Upper lobe of right lung (tissue), 1 donor: ENCODE results near the gene NAALADL2. TPM values are rescaled to one million over a fixed set of nuclear protein-coding genes. Genes with fewer than 3 reads are reported as not detected.

Experiments used
- ATAC-seq: fragments of 200-7000 bp; cut with Tn5 transposase; one replicate; pipeline ENCODE4 v1.9.1; 2020; ENCODE audit warnings: mild to moderate bottlenecking, moderate library complexity
- DNase-seq: peaks from one replicate; pipeline ENCODE4 v3.0.0-alpha.2; 2020
- H3K27ac ChIP-seq: fragments of 200-600 bp; one replicate; pipeline ENCODE4 v1.8.0; 2022
- H3K27me3 ChIP-seq: fragments of 200-600 bp; one replicate; pipeline ENCODE4 v1.8.0; 2022; ENCODE audit warnings: mild to moderate bottlenecking
- H3K36me3 ChIP-seq: fragments of 200-600 bp; one replicate; pipeline ENCODE4 v1.8.0; 2022
- H3K4me1 ChIP-seq: fragments of 200-600 bp; one replicate; pipeline ENCODE4 v1.8.0; 2022
- H3K4me3 ChIP-seq: fragments of 200-600 bp; one replicate; pipeline ENCODE4 v1.8.0; 2022; ENCODE audit warnings: mild to moderate bottlenecking
- H3K9me3 ChIP-seq: fragments of 200-600 bp; one replicate; pipeline ENCODE4 v1.8.0; 2022
- CTCF ChIP-seq: fragments of 200-600 bp; IDR thresholded peaks from one replicate; pipeline ENCODE4 v1.8.0; 2022; ENCODE audit warnings: antibody characterized with exemption
- intact Hi-C: fragments of 100-400 bp; cut with DNase I; formaldehyde crosslinking; loops from one replicate; pipeline ENCODE4 v1.11.0; 2022
- total RNA-seq: library from RNA; stranded (reverse); fragmentation: NEBNext Ultra II Directional; extraction: Animal tissue kit (Norgen Biotek cat#: 25700); gene quantifications from one replicate; pipeline ENCODE4 v1.2.1, GENCODE V29; 2021
- donor health status: DM: no; HTN: yes; CAD: no; lungs with severe emphysema.

The NAALADL2 gene
- total RNA-seq, 1 donor from 2014 or later: 8.5 TPM

- no peak for DNase-seq
- H3K9me3 ChIP-seq: no peaks in the 10 kb centered on the region
- intact Hi-C loops: no loop called here
- TF ChIP-seq CTCF: no peak
- no peaks in the 10 kb centered on the region for H3K36me3 ChIP-seq
- no peaks in the 10 kb centered on the region for H3K4me1 ChIP-seq
- ATAC-seq: no peak
- no peaks in the 10 kb centered on the region for H3K27me3 ChIP-seq
- H3K27ac ChIP-seq: no peak overlapping the region
- H3K4me3 ChIP-seq: no peak overlapping the region
Measured at GRCh38 chr3:175617247-175617646, 758.1 kb downstream of the NAALADL2 start.

GRCh38 chr3:175619369-175619768 is 760.2 kb downstream of the NAALADL2 start:
- no peak overlapping the region for H3K4me3 ChIP-seq
- no peak for DNase-seq
- H3K27ac ChIP-seq: no peak overlapping the region
- no peak for TF ChIP-seq CTCF
- no peaks in the 10 kb centered on the region for H3K9me3 ChIP-seq
- no peaks in the 10 kb centered on the region for H3K36me3 ChIP-seq
- intact Hi-C loops: no loop called here
- H3K4me1 ChIP-seq: no peaks in the 10 kb centered on the region
- no peak for ATAC-seq
- no peaks in the 10 kb centered on the region for H3K27me3 ChIP-seq

DNA sequence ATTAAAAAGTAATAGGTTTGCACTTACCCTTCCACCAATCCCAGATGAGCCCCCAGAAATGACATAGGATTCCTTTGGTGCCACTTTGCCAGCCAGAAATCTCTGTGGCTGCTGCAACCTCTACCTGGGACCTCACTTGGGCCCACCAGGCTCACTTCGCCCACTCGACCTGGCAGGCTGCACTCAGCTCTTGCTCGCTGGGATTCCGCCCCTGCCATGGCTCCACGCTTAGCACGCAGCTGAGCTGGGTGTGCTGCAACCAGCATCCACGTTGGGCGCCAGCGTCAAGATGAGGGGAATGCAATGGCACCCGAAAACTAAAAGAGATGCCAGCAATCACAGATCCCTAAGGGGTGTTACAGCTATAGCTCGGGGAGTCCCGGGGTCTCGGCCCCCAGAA is 761.0 kb downstream of the NAALADL2 start:
- Histone ChIP-seq H3K27ac (no peak overlapping the region), H3K4me3 (no peak overlapping the region), H3K9me3 (no peaks in the 10 kb centered on the region), H3K27me3 (no peaks in the 10 kb centered on the region), H3K4me1 (no peaks in the 10 kb centered on the region), H3K36me3 (no peaks in the 10 kb centered on the region)
- DNase-seq (no peak), ATAC-seq (no peak)
- TF ChIP-seq CTCF: no peak
- intact Hi-C loops: no loop called here

DNA sequence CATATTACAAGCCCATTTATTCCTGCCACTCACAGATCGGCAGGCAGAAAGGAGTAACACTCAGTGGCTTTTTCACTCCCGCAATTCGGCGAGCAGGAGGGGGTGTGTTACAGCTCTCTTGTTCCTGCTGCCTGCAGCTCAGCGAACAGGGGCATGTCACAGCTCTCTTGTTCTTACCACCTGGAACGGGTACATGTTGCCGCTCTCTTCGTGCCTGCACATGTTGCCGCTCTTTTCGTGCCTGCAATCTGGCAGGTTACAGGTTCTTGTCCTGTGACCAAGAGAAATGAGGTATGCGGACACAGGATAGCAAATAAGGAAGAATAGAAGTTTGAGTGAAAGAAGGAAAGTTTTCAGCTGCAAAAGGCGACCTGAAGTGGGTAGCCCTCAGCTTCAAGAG is 761.4 kb downstream of the NAALADL2 start:
- no peak for TF ChIP-seq CTCF
- Histone ChIP-seq H3K4me1 (no peaks in the 10 kb centered on the region), H3K27ac (no peak overlapping the region), H3K4me3 (no peak overlapping the region), H3K9me3 (no peaks in the 10 kb centered on the region), H3K36me3 (no peaks in the 10 kb centered on the region), H3K27me3 (no peaks in the 10 kb centered on the region)
- intact Hi-C loops: no loop called here
- DNase-seq (no peak), ATAC-seq (no peak)

GRCh38 chr3:175640958-175641357 is 781.8 kb downstream of the NAALADL2 start:
- Histone ChIP-seq H3K9me3 (no peaks in the 10 kb centered on the region), H3K27ac (no peak overlapping the region), H3K27me3 (no peaks in the 10 kb centered on the region), H3K36me3 (no peaks in the 10 kb centered on the region), H3K4me3 (no peak overlapping the region), H3K4me1 (no peaks in the 10 kb centered on the region)
- intact Hi-C loops: no loop called here
- DNase-seq (no peak), ATAC-seq (no peak)
- no peak for TF ChIP-seq CTCF

DNA sequence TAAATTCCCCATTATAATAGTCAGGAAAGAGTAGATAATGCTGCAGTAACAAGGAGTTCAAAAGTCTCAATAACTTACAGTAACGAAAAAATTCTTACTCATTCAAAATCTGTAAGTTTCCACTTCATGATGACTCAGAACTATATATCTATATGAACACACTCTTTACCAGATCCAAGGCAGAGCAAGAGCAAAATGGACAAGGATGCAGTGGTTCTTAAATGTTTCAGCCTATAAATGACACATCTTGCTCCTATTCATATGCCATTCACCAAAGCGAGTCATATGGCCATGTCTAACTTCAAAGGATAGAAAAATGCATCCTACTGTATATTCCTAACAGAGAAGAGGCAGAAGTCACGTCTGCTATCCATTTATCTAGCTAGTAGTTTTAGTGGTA is 787.7 kb downstream of the NAALADL2 start:
- Histone ChIP-seq H3K4me1 (no peaks in the 10 kb centered on the region), H3K36me3 (no peaks in the 10 kb centered on the region), H3K4me3 (no peak overlapping the region), H3K27me3 (no peaks in the 10 kb centered on the region), H3K27ac (no peak overlapping the region), H3K9me3 (no peaks in the 10 kb centered on the region)
- TF ChIP-seq CTCF: no peak
- DNase-seq: no peak
- ATAC-seq: no peak
- intact Hi-C loops: no loop called here
